ENCODE measurements around the gene KIAA1217.

- no peak for TF ChIP-seq CTCF (conservative IDR thresholded peaks at IDR 0.05 in 1 of 2, IDR thresholded peaks at IDR 0.05 in 1 of 2; ENCODE audit: extremely low read depth in 1 of 2, insufficient read depth in 1 of 2, low read depth in 1 of 2, low read length in 2 of 2)
- TF ChIP-seq EZH2 (IDR thresholded peaks at IDR 0.05; ENCODE audit: borderline replicate concordance, low read length): no peak
These were observed 6.7 kb downstream of the KIAA1217 start for GRCh38 chr10:24215603-24216002.
